ENCODE measurements around the gene RNASE13.
"Not testable (repeated sequence)": the region's sequence is repeated elsewhere in the genome, so short reads cannot be mapped to it uniquely, and the experiment has no call there.

GRCh38 chr14:21009721-21010120, 24.9 kb downstream of the RNASE13 start:
- not testable (repeated sequence) for TF ChIP-seq ELK1 (IDR thresholded peaks at IDR 0.05; ENCODE audit: borderline replicate concordance, low read depth, low read length); RAD21 (IDR thresholded peaks at IDR 0.05; ENCODE audit: low read length); POLR2A (IDR thresholded peaks at IDR 0.05; ENCODE audit: low read depth, low read length); CTCF (conservative IDR thresholded peaks at IDR 0.05; ENCODE audit: low read depth, low read length); MAFK (IDR thresholded peaks at IDR 0.05; ENCODE audit: low read depth, low read length); RCOR1 (IDR thresholded peaks at IDR 0.05; ENCODE audit: insufficient replicate concordance, low read length); MXI1 (IDR thresholded peaks at IDR 0.05; ENCODE audit: borderline replicate concordance, low read depth, low read length); USF2 (IDR thresholded peaks at IDR 0.05; ENCODE audit: low read depth, low read length)

Data from IMR-90 (cell line).